ENCODE data around the gene CADM1.

CADM1 gene

DNA sequence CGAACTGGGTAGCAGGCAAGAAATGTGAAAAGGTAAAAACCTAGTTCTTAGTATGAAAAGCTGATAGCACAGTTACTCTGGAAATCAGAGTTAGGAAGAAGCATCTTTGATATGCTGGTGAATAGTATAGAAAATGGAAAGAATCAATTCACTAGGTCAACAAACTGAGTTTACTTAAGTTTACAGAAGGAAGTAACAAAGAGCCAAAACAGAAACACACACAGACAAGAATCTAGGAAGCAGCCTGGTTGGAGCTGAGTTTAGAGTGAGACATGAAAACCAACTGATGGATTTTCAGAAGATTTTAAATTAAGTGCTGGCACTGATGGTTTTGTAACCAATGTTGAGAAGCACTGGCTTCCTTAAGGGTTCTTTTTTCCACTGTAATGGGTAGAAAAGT is 296.3 kb downstream of the CADM1 start:
- TF ChIP-seq EZH2phosphoT487 (IDR thresholded peaks at IDR 0.05; ENCODE audit: low read depth): no peak
- TF ChIP-seq, protein P1, sequence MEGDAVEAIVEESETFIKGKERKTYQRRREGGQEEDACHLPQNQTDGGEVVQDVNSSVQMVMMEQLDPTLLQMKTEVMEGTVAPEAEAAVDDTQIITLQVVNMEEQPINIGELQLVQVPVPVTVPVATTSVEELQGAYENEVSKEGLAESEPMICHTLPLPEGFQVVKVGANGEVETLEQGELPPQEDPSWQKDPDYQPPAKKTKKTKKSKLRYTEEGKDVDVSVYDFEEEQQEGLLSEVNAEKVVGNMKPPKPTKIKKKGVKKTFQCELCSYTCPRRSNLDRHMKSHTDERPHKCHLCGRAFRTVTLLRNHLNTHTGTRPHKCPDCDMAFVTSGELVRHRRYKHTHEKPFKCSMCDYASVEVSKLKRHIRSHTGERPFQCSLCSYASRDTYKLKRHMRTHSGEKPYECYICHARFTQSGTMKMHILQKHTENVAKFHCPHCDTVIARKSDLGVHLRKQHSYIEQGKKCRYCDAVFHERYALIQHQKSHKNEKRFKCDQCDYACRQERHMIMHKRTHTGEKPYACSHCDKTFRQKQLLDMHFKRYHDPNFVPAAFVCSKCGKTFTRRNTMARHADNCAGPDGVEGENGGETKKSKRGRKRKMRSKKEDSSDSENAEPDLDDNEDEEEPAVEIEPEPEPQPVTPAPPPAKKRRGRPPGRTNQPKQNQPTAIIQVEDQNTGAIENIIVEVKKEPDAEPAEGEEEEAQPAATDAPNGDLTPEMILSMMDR (IDR thresholded peaks at IDR 0.05; ENCODE audit: low read depth, low read length): no peak
- no peaks in the 10 kb centered on the region for H3K9me3 ChIP-seq (ENCODE audit: insufficient read depth, low read length)
- H4K20me1 ChIP-seq (ENCODE audit: insufficient read depth, low read length): no peaks in the 10 kb centered on the region
- no peak overlapping the region for H3K27ac ChIP-seq (ENCODE audit: low read length)
- H3K36me3 ChIP-seq (replicated peaks; ENCODE audit: low read depth, low read length): no peaks in the 10 kb centered on the region
- peaks cover 35% of the 10 kb centered on the region for H3K27me3 ChIP-seq (ENCODE audit: low read depth, low read length)
- H2AFZ ChIP-seq (ENCODE audit: low read depth, low read length): no peak overlapping the region
- H3K79me2 ChIP-seq (ENCODE audit: low read length): no peaks in the 10 kb centered on the region
- H3K4me3 ChIP-seq (ENCODE audit: low read length): no peak overlapping the region
- no peaks in the 10 kb centered on the region for H3K4me1 ChIP-seq (ENCODE audit: low read length)
- H3K9ac ChIP-seq (ENCODE audit: low read length): no peak overlapping the region
- no peak overlapping the region for H3K4me2 ChIP-seq (ENCODE audit: low read length)

GRCh38 chr11:115207166-115207591 is 297.0 kb downstream of the CADM1 start:
- Histone ChIP-seq H3K27me3 (ENCODE audit: low read depth, low read length) (peaks cover 29% of the 10 kb centered on the region), H3K36me3 (replicated peaks; ENCODE audit: low read depth, low read length) (no peaks in the 10 kb centered on the region), H3K27ac (ENCODE audit: low read length) (no peak overlapping the region), H3K4me3 (ENCODE audit: low read length) (no peak overlapping the region), H4K20me1 (ENCODE audit: insufficient read depth, low read length) (no peaks in the 10 kb centered on the region), H2AFZ (ENCODE audit: low read depth, low read length) (no peak overlapping the region), H3K79me2 (ENCODE audit: low read length) (no peaks in the 10 kb centered on the region), H3K4me1 (ENCODE audit: low read length) (no peaks in the 10 kb centered on the region), H3K4me2 (ENCODE audit: low read length) (no peak overlapping the region), H3K9ac (ENCODE audit: low read length) (no peak overlapping the region), H3K9me3 (ENCODE audit: insufficient read depth, low read length) (no peaks in the 10 kb centered on the region)
- TF ChIP-seq, protein P1 (IDR thresholded peaks at IDR 0.05; ENCODE audit: low read depth, low read length): no peak
- TF ChIP-seq EZH2phosphoT487 (IDR thresholded peaks at IDR 0.05; ENCODE audit: low read depth): no peak

GRCh38 chr11:115206365-115207022 is 297.7 kb downstream of the CADM1 start:
- TF ChIP-seq, protein P1 (IDR thresholded peaks at IDR 0.05; ENCODE audit: low read depth, low read length): no peak
- TF ChIP-seq EZH2phosphoT487 (IDR thresholded peaks at IDR 0.05; ENCODE audit: low read depth): no peak
- no peaks in the 10 kb centered on the region for H3K9me3 ChIP-seq (ENCODE audit: insufficient read depth, low read length)
- no peak overlapping the region for H2AFZ ChIP-seq (ENCODE audit: low read depth, low read length)
- no peak overlapping the region for H3K9ac ChIP-seq (ENCODE audit: low read length)
- H3K4me2 ChIP-seq (ENCODE audit: low read length): no peak overlapping the region
- H4K20me1 ChIP-seq (ENCODE audit: insufficient read depth, low read length): no peaks in the 10 kb centered on the region
- no peaks in the 10 kb centered on the region for H3K79me2 ChIP-seq (ENCODE audit: low read length)
- no peaks in the 10 kb centered on the region for H3K4me1 ChIP-seq (ENCODE audit: low read length)
- H3K36me3 ChIP-seq (replicated peaks; ENCODE audit: low read depth, low read length): no peaks in the 10 kb centered on the region
- H3K27me3 ChIP-seq (ENCODE audit: low read depth, low read length): peaks cover 29% of the 10 kb centered on the region
- H3K27ac ChIP-seq (ENCODE audit: low read length): no peak overlapping the region
- no peak overlapping the region for H3K4me3 ChIP-seq (ENCODE audit: low read length)

DNA sequence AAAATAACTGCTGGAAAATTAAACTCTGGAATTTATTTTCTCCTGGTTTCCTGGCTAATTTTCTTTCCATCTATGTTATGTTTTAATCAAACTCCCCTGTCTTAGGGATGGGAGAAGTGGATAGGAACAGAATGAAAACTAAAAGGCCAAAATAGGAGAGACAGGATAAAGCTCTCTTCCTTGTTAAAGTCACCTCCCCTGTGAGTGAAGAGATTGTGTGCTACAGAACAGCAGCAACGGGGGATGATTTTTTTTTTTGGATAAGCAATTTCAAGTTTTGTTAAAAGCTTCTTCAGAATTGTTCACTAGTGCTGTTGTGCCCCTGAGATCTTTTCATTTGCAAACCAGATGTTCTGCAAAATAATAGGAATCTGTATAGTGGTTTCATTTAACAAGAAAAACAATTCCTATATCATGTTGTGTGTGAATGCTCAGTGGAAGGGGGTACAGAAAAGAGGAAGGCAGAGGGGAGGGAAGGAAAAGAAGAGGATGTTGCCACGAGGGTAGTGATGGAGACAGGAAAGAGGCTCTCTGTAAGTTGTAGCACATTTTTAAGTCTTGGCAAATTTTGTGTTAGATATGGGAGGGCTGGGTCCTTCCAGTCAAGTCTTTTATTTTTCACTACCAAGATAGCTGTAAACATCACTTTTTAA is 301.2 kb downstream of the CADM1 start:
- Histone ChIP-seq H2AFZ (ENCODE audit: low read depth, low read length) (no peak overlapping the region), H3K27ac (ENCODE audit: low read length) (no peak overlapping the region), H3K9me3 (ENCODE audit: insufficient read depth, low read length) (no peaks in the 10 kb centered on the region), H3K4me3 (ENCODE audit: low read length) (no peak overlapping the region), H3K4me1 (ENCODE audit: low read length) (peaks cover 5% of the 10 kb centered on the region; the same call in 1 of the 2 replicates), H3K4me2 (ENCODE audit: low read length) (no peak overlapping the region), H3K79me2 (ENCODE audit: low read length) (no peaks in the 10 kb centered on the region), H3K36me3 (replicated peaks; ENCODE audit: low read depth, low read length) (no peaks in the 10 kb centered on the region), H3K9ac (ENCODE audit: low read length) (no peak overlapping the region), H3K27me3 (ENCODE audit: low read depth, low read length) (peaks cover 35% of the 10 kb centered on the region), H4K20me1 (ENCODE audit: insufficient read depth, low read length) (no peaks in the 10 kb centered on the region)
- TF ChIP-seq, protein P1 (IDR thresholded peaks at IDR 0.05; ENCODE audit: low read depth, low read length): no peak
- no peak for TF ChIP-seq EZH2phosphoT487 (IDR thresholded peaks at IDR 0.05; ENCODE audit: low read depth)

Measured in OCI-LY3 (cell line).